Brain pericyte (primary cell): ENCODE measurements around the gene SFMBT2.

Source experiments
- DNase-seq: peaks from one replicate; pipeline ENCODE4 v3.0.0-alpha.2; 2012; ENCODE audit warnings: low read depth, low spot score

Gene SFMBT2

GRCh38 chr10:7425691-7426090 lies 14.9 kb upstream of the SFMBT2 start:
- no peak for DNase-seq

GRCh38 chr10:7424919-7425318 lies 14.1 kb upstream of the SFMBT2 start:
- no peak for DNase-seq

- no peak for DNase-seq
Measured at GRCh38 chr10:7424315-7424714, 13.5 kb upstream of the SFMBT2 start.

- no peak for DNase-seq
Measured at GRCh38 chr10:7423521-7423920, 12.7 kb upstream of the SFMBT2 start.

GRCh38 chr10:7421526-7421925 lies 10.7 kb upstream of the SFMBT2 start:
- DNase-seq, result no peak

GRCh38 chr10:7419998-7420397 lies 9.2 kb upstream of the SFMBT2 start:
- no peak for DNase-seq

- no peak for DNase-seq
Measured at GRCh38 chr10:7417807-7418206, 7.0 kb upstream of the SFMBT2 start.

- no peak for DNase-seq
Measured at GRCh38 chr10:7417103-7417623, 6.3 kb upstream of the SFMBT2 start.

GRCh38 chr10:7414766-7415165 lies 3.9 kb upstream of the SFMBT2 start:
- DNase-seq, result no peak

- no peak for DNase-seq
Measured at GRCh38 chr10:7412928-7413282, 2.1 kb upstream of the SFMBT2 start.

- DNase-seq, result no peak
Measured at GRCh38 chr10:7412237-7412927, 1.5 kb upstream of the SFMBT2 start.

GRCh38 chr10:7411671-7412128 lies 866 bp upstream of the SFMBT2 start:
- DNase-seq, result no peak

- no peak for DNase-seq
Measured at GRCh38 chr10:7410301-7410861, 453 bp downstream of the SFMBT2 start.

- no peak for DNase-seq
Measured at GRCh38 chr10:7409732-7410168, 1.1 kb downstream of the SFMBT2 start.

GRCh38 chr10:7409045-7409731 lies 1.6 kb downstream of the SFMBT2 start:
- DNase-seq, result no peak

GRCh38 chr10:7408291-7409044 lies 2.4 kb downstream of the SFMBT2 start:
- DNase-seq, result no peak

- no peak for DNase-seq
Measured at GRCh38 chr10:7407368-7408290, 3.2 kb downstream of the SFMBT2 start.

- no peak for DNase-seq
Measured at GRCh38 chr10:7406712-7407333, 4.0 kb downstream of the SFMBT2 start.

GRCh38 chr10:7405637-7406036 lies 5.2 kb downstream of the SFMBT2 start:
- DNase-seq, result no peak

- no peak for DNase-seq
Measured at GRCh38 chr10:7403620-7404019, 7.2 kb downstream of the SFMBT2 start.
